ENCODE measurements around the gene PLXNA4.

PLXNA4 gene

DNA sequence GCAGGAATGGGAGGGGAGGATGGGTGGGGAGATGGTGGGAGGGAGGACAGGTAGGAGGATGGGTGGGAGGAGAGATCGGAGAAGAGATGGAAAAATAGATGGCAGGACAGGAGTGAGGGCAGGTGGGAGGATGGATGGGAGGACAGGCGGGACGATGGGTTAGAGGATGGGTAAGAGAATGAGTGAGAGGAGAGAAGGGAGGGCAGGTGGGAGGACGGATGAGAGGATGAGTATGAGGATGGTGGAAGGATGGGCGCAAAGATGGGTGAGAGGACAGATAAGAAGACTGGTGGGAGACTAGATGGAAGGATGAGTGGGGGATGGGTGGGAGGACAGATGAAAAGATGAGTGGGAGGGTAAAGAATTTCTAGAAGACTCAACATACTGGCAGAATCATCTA lies 438.6 kb downstream of the PLXNA4 start:
- DNase-seq (ENCODE audit: low spot score): no peak
- in situ Hi-C loops (cut with MboI; ENCODE audit: low sequenced_read_pairs, unreplicated experiment): no loop called here
- TF ChIP-seq, protein P1, sequence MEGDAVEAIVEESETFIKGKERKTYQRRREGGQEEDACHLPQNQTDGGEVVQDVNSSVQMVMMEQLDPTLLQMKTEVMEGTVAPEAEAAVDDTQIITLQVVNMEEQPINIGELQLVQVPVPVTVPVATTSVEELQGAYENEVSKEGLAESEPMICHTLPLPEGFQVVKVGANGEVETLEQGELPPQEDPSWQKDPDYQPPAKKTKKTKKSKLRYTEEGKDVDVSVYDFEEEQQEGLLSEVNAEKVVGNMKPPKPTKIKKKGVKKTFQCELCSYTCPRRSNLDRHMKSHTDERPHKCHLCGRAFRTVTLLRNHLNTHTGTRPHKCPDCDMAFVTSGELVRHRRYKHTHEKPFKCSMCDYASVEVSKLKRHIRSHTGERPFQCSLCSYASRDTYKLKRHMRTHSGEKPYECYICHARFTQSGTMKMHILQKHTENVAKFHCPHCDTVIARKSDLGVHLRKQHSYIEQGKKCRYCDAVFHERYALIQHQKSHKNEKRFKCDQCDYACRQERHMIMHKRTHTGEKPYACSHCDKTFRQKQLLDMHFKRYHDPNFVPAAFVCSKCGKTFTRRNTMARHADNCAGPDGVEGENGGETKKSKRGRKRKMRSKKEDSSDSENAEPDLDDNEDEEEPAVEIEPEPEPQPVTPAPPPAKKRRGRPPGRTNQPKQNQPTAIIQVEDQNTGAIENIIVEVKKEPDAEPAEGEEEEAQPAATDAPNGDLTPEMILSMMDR (IDR thresholded peaks at IDR 0.05; ENCODE audit: borderline replicate concordance, control extremely low read depth, extremely low read depth, insufficient read depth, missing control alignments): no peak

DNA sequence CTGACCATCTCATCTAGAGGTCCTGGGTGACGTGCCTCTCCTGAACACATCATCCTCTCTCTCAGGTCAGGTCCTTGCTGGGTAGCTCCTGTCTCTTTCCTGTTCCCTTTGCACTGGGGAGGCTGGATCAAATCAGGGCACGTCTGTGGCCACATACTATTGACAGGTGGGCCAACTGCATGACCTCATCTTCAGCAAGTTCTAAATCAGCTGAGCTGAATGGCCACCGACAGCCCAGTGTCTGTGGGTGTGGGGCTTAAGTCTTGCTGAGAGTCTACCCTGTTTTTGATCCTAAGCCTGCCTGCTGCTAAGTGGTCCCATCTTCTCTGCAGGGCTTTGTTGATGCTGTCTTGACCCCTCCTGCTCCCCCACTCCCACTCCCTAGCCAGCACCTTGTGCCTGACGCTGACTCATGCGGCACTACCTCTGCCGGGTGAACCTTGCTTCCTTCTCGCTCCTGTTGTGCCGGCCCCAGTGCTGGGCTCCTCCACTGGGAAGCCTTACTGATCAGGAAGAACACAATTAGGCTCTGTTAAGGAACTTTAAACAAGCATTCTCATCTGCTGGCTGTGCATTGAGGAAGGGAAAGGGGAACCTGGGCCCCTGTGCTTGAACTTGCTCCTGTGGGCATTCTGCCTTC lies 440.4 kb downstream of the PLXNA4 start:
- in situ Hi-C loops (cut with MboI; ENCODE audit: low sequenced_read_pairs, unreplicated experiment): no loop called here
- DNase-seq (ENCODE audit: low spot score): no peak
- TF ChIP-seq, protein P1 (IDR thresholded peaks at IDR 0.05; ENCODE audit: borderline replicate concordance, control extremely low read depth, extremely low read depth, insufficient read depth, missing control alignments): no peak

DNA sequence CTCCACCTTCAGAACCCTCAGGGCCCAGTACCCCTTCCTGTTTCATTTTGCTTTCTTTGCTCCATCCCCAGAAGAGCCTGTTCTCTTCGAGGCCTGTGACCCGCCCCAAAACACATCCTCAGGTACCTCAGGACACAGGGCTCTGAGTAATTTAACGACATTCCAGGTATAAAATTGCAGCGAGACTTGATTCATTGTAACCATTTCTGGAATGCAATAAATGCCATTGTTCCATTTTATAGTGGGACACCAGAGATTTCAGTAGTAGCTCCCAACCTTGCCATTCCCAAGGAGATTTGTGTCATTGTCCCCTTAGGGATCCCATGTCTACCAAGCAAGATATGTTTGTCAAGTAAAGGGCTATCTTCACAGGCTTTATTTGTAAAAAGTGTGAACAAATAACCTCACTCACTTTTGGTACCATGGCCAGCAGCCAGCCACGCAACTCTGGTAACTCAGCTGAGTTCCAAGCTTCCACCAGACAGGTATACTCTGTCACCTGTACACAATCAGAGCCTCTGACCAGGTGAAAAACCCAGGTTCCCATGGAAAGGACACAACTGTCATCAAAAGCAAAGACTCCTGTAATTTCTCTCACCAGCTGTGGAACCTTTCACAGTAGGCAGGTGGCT lies 441.3 kb downstream of the PLXNA4 start:
- in situ Hi-C loops (cut with MboI; ENCODE audit: low sequenced_read_pairs, unreplicated experiment): no loop called here
- no peak for DNase-seq (ENCODE audit: low spot score)
- TF ChIP-seq, protein P1 (IDR thresholded peaks at IDR 0.05; ENCODE audit: borderline replicate concordance, control extremely low read depth, extremely low read depth, insufficient read depth, missing control alignments): no peak

DNA sequence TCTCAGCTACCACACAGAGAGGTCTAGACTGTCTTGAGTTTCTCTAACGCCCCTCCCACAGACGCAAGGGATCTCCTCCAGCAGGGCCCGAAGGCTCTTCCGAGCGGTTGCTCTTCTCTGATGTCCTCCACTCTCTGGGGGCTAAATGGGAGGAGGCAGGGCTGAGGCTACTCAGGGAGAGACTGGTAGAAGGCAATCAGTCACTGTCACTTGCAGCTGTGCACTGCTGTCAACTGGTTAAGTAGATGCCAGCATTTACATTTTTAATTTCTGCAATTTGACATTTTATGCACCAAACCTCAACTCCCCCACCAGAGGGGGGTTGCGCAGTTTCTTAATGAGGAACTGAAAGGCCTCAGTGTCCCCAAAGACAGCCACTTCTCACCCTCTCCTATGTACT lies 442.8 kb downstream of the PLXNA4 start:
- DNase-seq (ENCODE audit: low spot score): no peak
- TF ChIP-seq, protein P1 (IDR thresholded peaks at IDR 0.05; ENCODE audit: borderline replicate concordance, control extremely low read depth, extremely low read depth, insufficient read depth, missing control alignments): no peak
- in situ Hi-C loops (cut with MboI; ENCODE audit: low sequenced_read_pairs, unreplicated experiment): no loop called here

DNA sequence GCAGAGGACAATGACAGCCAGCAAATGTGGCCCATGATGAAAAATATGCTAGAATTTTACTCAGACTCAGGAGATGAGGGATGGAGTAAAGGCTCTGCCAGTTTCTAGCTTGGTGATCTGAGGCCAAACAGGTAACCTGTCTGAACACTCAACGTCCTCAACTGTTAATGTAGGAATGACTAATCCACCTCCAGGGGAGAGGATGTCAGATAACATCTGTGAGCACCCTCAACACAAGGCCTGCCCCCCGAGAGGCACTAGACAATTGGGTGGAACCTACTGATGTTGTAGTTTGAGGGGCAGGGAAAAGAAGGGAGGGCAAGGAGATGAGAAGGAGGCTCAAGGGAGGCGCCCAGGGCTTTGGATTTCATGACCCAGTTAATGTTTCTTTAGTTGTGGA lies 445.1 kb downstream of the PLXNA4 start:
- in situ Hi-C loops (cut with MboI; ENCODE audit: low sequenced_read_pairs, unreplicated experiment): no loop called here
- TF ChIP-seq, protein P1 (IDR thresholded peaks at IDR 0.05; ENCODE audit: borderline replicate concordance, control extremely low read depth, extremely low read depth, insufficient read depth, missing control alignments): no peak
- no peak for DNase-seq (ENCODE audit: low spot score)

DNA sequence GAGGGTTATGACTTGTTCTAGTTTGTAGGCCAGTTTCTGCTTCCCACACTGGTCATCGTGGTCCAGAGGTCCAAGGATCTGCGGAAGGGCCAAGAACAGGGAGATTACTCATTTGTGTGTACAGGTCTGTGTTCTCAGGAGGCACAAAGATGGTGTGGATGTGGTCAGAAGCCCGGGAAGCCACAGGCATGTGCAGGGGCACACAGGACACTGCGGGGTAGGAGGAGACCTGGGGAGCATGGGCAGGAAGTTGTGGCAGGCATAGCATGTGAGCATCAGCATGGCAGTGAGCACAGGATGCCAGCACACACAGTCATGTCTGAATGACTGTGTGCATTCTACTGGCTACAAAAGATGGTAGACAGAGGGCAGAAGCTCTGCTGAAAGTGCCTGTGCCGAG lies 445.8 kb downstream of the PLXNA4 start:
- TF ChIP-seq, protein P1 (IDR thresholded peaks at IDR 0.05; ENCODE audit: borderline replicate concordance, control extremely low read depth, extremely low read depth, insufficient read depth, missing control alignments): no peak
- in situ Hi-C loops (cut with MboI; ENCODE audit: low sequenced_read_pairs, unreplicated experiment): no loop called here
- DNase-seq (ENCODE audit: low spot score): no peak

Measured in GM13976 (cell line).